Liver (tissue), 3 donors: ENCODE results near the gene WASF1.

Experiments used
- GABPA ChIP-seq, 2 donors: IDR thresholded peaks in 1 of 2; conservative IDR thresholded peaks in 1 of 2; 2 replicates each; pipeline ENCODE4 v1.6.1; 2016; ENCODE audit warnings: antibody characterized with exemption in 2 of 2, mild to moderate bottlenecking in 1 of 2, moderate library complexity in 1 of 2
- MAX ChIP-seq: IDR thresholded peaks from 2 replicates; pipeline ENCODE4 v1.6.1; 2016; ENCODE audit warnings: antibody characterized with exemption
- NR2F2 ChIP-seq: IDR thresholded peaks from 2 replicates; pipeline ENCODE4 v1.6.1; 2016; ENCODE audit warnings: antibody characterized with exemption
- TF ChIP-seq, protein P1 (sequence below): fragments of 150-350 bp; IDR thresholded peaks from 2 replicates; pipeline ENCODE4 v1.5.1; 2017; ENCODE audit warnings: improper control_type of control experiment, low read depth, low read length; ENCODE audit not compliant: missing input control
- donor health status: healthy.
- donor health status: healthy.

DNA sequence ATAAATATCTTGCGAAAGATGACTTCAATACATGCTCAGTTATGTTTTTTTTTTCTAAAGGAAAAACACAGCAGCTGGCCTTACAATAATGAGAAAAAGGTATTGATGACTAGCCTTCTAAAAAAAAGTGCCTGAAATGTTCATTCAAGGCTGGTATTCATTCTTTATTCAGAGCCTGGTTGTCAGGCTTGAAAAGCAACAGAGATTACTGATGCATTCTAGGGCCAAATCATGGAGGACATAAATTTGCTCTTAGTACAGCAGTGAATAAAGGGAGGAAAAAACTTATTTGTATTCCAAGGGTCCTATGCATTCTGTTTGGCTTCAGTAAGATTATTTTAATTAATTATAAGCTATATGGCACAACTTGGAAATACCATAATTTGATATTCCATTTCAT lies 83.5 kb downstream of the WASF1 start:
- TF ChIP-seq NR2F2 (no peak), GABPA (IDR thresholded peaks at IDR 0.05 in 1 of 2, conservative IDR thresholded peaks at IDR 0.05 in 1 of 2) (no peak), MAX (no peak)
- TF ChIP-seq, protein P1, sequence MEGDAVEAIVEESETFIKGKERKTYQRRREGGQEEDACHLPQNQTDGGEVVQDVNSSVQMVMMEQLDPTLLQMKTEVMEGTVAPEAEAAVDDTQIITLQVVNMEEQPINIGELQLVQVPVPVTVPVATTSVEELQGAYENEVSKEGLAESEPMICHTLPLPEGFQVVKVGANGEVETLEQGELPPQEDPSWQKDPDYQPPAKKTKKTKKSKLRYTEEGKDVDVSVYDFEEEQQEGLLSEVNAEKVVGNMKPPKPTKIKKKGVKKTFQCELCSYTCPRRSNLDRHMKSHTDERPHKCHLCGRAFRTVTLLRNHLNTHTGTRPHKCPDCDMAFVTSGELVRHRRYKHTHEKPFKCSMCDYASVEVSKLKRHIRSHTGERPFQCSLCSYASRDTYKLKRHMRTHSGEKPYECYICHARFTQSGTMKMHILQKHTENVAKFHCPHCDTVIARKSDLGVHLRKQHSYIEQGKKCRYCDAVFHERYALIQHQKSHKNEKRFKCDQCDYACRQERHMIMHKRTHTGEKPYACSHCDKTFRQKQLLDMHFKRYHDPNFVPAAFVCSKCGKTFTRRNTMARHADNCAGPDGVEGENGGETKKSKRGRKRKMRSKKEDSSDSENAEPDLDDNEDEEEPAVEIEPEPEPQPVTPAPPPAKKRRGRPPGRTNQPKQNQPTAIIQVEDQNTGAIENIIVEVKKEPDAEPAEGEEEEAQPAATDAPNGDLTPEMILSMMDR, result no peak
